Colonic mucosa (tissue), 4 donors: ENCODE results near the gene NOP14. TPM values are rescaled to one million over a fixed set of nuclear protein-coding genes. Genes with fewer than 3 reads are reported as not detected.

ENCODE experiments used
- DNase-seq: peaks from one replicate; pipeline ENCODE4 v3.0.0-alpha.2; 2020
- H3K27ac ChIP-seq: fragments of 200-600 bp; one replicate; pipeline ENCODE4 v1.8.0; 2021
- H3K27me3 ChIP-seq: fragments of 200-600 bp; one replicate; pipeline ENCODE4 v1.8.0; 2021
- H3K36me3 ChIP-seq: fragments of 200-600 bp; one replicate; pipeline ENCODE4 v1.8.0; 2021
- H3K4me1 ChIP-seq: fragments of 200-600 bp; one replicate; pipeline ENCODE4 v1.8.0; 2021; ENCODE audit warnings: mild to moderate bottlenecking
- H3K4me3 ChIP-seq: fragments of 200-600 bp; one replicate; pipeline ENCODE4 v1.8.0; 2021
- H3K9ac ChIP-seq, 2 donors: one replicate each; pipeline ENCODE4 v1.7.0; 2013; ENCODE audit warnings: control low read depth in 2 of 2, low read depth in 2 of 2, low read length in 2 of 2
- H3K9me3 ChIP-seq: fragments of 200-600 bp; one replicate; pipeline ENCODE4 v1.8.0; 2021
- intact Hi-C: fragments of 100-400 bp; cut with DNase I; formaldehyde crosslinking; loops from one replicate; pipeline ENCODE4 v1.14.1; 2022
- total RNA-seq, 2 donors: library from RNA; stranded (reverse); fragmentation: NEBNext Ultra II Directional in 1 of 2; extraction: Animal tissue kit (Norgen Biotek cat#: 25700) in 1 of 2; gene quantifications; one replicate each; pipeline ENCODE4 v1.2.1, GENCODE V29; 2021
- TF ChIP-seq, protein P1 (sequence below): fragments of 200-600 bp; IDR thresholded peaks from one replicate; pipeline ENCODE4 v1.8.0; 2022; ENCODE audit warnings: antibody characterized with exemption, mild to moderate bottlenecking
- donor health status: healthy.
- donor health status: DM: no; HTN: no; CAD: no.
- donor health status: DM: no; HTN: no; CAD: no.

NOP14 gene
- total RNA-seq, 2 donors from 2014 or later, result 16.5 to 40.4 TPM

DNA sequence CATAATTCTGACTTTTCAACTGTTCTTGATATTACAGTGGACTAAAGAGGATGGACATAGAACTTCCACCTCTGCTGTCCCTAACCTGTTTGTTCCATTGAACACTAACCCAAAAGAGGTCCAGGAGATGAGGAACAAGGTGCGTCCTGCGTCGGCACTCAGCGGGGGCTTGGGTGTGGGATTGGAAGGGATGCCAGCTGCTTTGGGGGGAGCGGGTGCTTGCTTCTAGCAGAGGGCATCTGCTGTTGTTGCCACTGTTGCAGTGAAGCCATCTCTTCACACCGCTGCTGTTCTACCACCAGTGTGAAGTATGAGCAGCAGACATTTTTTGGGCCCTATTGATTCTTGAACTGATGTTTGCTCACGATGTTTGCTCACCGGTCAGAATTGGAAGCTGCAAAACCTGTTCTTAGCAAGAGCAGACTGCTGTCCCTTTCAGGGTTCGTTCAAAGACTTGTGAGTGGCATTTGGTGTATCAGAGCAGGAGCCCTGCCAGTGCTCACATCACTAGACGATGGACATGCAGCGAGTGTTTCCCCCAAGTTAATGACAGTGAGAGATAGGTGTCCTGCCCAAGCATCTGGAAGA lies 55.4 kb downstream of the NOP14 start:
- H3K27ac ChIP-seq, result no peak overlapping the region
- no peak for DNase-seq
- TF ChIP-seq, protein P1, sequence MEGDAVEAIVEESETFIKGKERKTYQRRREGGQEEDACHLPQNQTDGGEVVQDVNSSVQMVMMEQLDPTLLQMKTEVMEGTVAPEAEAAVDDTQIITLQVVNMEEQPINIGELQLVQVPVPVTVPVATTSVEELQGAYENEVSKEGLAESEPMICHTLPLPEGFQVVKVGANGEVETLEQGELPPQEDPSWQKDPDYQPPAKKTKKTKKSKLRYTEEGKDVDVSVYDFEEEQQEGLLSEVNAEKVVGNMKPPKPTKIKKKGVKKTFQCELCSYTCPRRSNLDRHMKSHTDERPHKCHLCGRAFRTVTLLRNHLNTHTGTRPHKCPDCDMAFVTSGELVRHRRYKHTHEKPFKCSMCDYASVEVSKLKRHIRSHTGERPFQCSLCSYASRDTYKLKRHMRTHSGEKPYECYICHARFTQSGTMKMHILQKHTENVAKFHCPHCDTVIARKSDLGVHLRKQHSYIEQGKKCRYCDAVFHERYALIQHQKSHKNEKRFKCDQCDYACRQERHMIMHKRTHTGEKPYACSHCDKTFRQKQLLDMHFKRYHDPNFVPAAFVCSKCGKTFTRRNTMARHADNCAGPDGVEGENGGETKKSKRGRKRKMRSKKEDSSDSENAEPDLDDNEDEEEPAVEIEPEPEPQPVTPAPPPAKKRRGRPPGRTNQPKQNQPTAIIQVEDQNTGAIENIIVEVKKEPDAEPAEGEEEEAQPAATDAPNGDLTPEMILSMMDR, result no peak
- intact Hi-C loops, result no loop called here
- H3K9ac ChIP-seq, result no peak overlapping the region
- H3K4me3 ChIP-seq, result no peak overlapping the region
- H3K36me3 ChIP-seq, result peaks cover 13% of the 10 kb centered on the region
- H3K4me1 ChIP-seq, result no peaks in the 10 kb centered on the region
- H3K9me3 ChIP-seq, result no peaks in the 10 kb centered on the region
- H3K27me3 ChIP-seq, result no peaks in the 10 kb centered on the region

DNA sequence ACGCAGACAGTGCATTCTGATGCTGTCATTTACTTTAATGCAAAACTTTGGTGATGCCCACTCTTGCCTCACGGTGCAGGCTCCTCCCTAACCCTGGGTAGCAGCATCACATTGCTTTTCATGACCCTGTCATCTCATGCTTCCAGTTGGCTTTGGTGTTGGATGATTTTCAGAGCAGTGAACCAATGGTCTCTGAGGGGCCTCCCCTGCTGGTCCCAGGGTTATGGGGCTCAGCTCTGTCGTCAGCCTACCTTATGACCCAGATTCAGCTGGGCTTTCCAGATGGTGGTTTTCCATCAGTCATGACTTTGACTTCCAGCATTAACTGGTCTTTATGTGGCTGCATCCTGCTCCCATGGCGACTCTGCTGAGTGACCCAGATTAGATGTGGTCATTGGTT lies 56.0 kb downstream of the NOP14 start:
- Histone ChIP-seq H3K27me3 (no peaks in the 10 kb centered on the region), H3K9me3 (no peaks in the 10 kb centered on the region), H3K27ac (no peak overlapping the region), H3K4me3 (no peak overlapping the region), H3K9ac (no peak overlapping the region), H3K4me1 (no peaks in the 10 kb centered on the region), H3K36me3 (peaks cover 13% of the 10 kb centered on the region)
- no peak for DNase-seq
- intact Hi-C loops, result no loop called here
- TF ChIP-seq, protein P1, result no peak

DNA sequence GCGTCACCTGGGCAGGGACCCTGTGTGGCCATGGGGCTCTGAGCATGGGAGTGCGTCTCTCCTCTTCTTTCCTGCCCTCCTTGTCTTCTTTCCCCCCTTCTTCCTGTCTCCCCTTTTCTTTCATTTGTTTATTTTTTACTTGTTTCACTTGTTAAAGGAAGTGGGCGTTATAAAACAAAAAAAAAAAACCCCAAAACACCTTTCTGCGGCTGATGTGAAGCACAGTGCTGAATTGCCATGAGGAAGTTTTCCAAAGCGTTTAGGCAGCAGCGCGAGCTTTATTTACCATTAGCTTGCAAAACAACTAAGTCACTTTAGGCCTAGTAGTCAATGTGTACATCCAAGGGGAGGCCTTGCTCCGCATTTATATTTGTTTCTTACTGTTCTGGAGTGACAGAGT lies 57.0 kb downstream of the NOP14 start:
- intact Hi-C loops, result no loop called here
- TF ChIP-seq, protein P1, result no peak
- no peaks in the 10 kb centered on the region for H3K27me3 ChIP-seq
- H3K9me3 ChIP-seq, result no peaks in the 10 kb centered on the region
- DNase-seq, result no peak
- peaks cover 13% of the 10 kb centered on the region for H3K36me3 ChIP-seq
- H3K4me3 ChIP-seq, result no peak overlapping the region
- H3K9ac ChIP-seq, result no peak overlapping the region
- H3K27ac ChIP-seq, result no peak overlapping the region
- H3K4me1 ChIP-seq, result no peaks in the 10 kb centered on the region

DNA sequence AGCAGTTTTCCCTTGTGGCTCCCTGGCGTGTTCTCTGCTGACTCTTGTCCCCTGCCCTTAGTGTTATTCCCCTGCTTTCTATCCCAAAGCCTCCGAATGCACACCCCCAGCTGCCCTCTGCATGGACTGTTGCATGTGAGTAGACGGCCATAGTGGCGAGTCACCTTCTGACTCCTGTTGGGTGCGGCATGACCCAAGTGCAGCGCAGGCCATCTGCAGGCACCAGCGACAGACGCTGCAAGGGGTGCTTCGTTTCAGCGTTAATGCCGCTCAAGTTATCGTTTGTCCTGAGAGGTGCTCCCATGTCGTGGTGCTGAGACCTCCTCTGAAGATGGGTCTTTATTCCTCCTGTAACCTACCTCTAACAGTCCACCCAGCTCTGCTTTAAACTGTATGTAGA lies 57.7 kb downstream of the NOP14 start:
- Histone ChIP-seq H3K4me1 (no peaks in the 10 kb centered on the region), H3K27me3 (no peaks in the 10 kb centered on the region), H3K9ac (no peak overlapping the region), H3K36me3 (peaks cover 14% of the 10 kb centered on the region), H3K9me3 (no peaks in the 10 kb centered on the region), H3K4me3 (no peak overlapping the region), H3K27ac (no peak overlapping the region)
- intact Hi-C loops, result no loop called here
- no peak for DNase-seq
- TF ChIP-seq, protein P1, result no peak

DNA sequence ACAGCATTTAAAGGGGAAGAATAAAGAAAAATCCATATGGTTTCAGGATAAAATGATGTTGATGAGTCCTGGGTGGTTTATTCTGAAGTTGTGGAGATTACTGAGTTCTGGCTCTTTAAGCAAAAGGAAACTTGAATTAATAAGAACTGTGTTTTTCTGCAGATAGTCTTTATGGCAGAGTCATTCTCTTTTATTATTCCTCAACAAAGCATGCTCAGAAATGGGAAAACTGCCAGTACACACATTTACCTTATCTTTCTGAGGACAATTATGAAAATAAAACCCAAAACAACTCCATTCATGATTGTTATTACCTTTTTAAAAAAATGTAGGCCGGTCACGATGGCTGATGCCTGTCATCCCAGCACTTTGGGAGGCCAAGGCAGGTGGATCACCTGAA lies 61.1 kb downstream of the NOP14 start:
- Histone ChIP-seq H3K9me3 (no peaks in the 10 kb centered on the region), H3K9ac (no peak overlapping the region), H3K36me3 (peaks cover 34% of the 10 kb centered on the region), H3K27ac (no peak overlapping the region), H3K27me3 (no peaks in the 10 kb centered on the region), H3K4me3 (no peak overlapping the region), H3K4me1 (no peaks in the 10 kb centered on the region)
- intact Hi-C loops, result no loop called here
- DNase-seq, result no peak
- TF ChIP-seq, protein P1, result no peak
